Immature natural killer cell (primary cell): Measurements from ENCODE around the gene RBMS1. TPM values are rescaled to one million over a fixed set of nuclear protein-coding genes. Genes with fewer than 3 reads are reported as not detected.

Experiments
- DNase-seq, 3 donors: peaks; one replicate each; pipeline ENCODE4 v3.0.0; 2022; ENCODE audit warnings: mixed read lengths in 1 of 3
- H3K27ac Mint-ChIP-seq, 6 donors: one replicate each; pipeline ENCODE4 v1.8.0; 2020; ENCODE audit warnings: mixed read lengths in 6 of 6, mild to moderate bottlenecking in 5 of 6, inconsistent platforms in 4 of 6, moderate library complexity in 3 of 6
- H3K27me3 Mint-ChIP-seq, 3 donors: one replicate each; pipeline ENCODE4 v1.8.0; 2020 to 2021; ENCODE audit warnings: low read depth in 3 of 3, mild to moderate bottlenecking in 3 of 3, mixed read lengths in 3 of 3, moderate library complexity in 3 of 3, inconsistent platforms in 1 of 3
- H3K36me3 Mint-ChIP-seq, 3 donors: one replicate each; pipeline ENCODE4 v1.8.0; 2020; ENCODE audit warnings: mixed read lengths in 3 of 3, inconsistent platforms in 2 of 3, mild to moderate bottlenecking in 2 of 3
- H3K4me1 Mint-ChIP-seq, 2 donors: one replicate each; pipeline ENCODE4 v1.8.0; 2020; ENCODE audit warnings: inconsistent platforms in 2 of 2, mild to moderate bottlenecking in 2 of 2, mixed read lengths in 2 of 2, moderate library complexity in 1 of 2
- H3K4me3 Mint-ChIP-seq, 5 donors: one replicate each; pipeline ENCODE4 v1.8.0; 2020; ENCODE audit warnings: mild to moderate bottlenecking in 5 of 5, mixed read lengths in 5 of 5, inconsistent platforms in 3 of 5, moderate library complexity in 3 of 5
- H3K9me3 Mint-ChIP-seq, 6 donors: one replicate each; pipeline ENCODE4 v1.8.0; 2020; ENCODE audit warnings: mild to moderate bottlenecking in 6 of 6, mixed read lengths in 6 of 6, inconsistent platforms in 4 of 6, moderate library complexity in 3 of 6
- polyA plus RNA-seq, 3 donors: library from polyadenylated mRNA; unstranded; fragments of 300-500 nt; fragmentation: Illumina TruSeq; gene quantifications; one replicate each; pipeline ENCODE4 v1.2.3, GENCODE V29; 2021

The RBMS1 gene
- polyA plus RNA-seq, 3 donors from 2014 or later = 80.0 to 172 (median 81.9) TPM

GRCh38 chr2:160402997-160403979, 90.3 kb downstream of the RBMS1 start:
- no peaks in the 10 kb centered on the region for H3K36me3 Mint-ChIP-seq

GRCh38 chr2:160402501-160402900, 91.1 kb downstream of the RBMS1 start:
- Mint-ChIP-seq H3K9me3 (no peaks in the 10 kb centered on the region), H3K27ac (peak overlapping the region; percentile 77 to 98 (median 90)), H3K36me3 (no peaks in the 10 kb centered on the region), H3K4me1 (peaks cover 0 to 60% of the 10 kb centered on the region in 2 donors), H3K4me3 (peak overlapping the region in 3 of 5 donors; percentile 97 to 100 (median 97)), H3K27me3 (peaks cover 4 to 10% (median 9%) of the 10 kb centered on the region in 3 donors)
- no peak for DNase-seq

More at GRCh38 chr2:160402997-160403979, 90.3 kb downstream of the RBMS1 start:
- Mint-ChIP-seq H3K9me3 (no peaks in the 10 kb centered on the region), H3K27me3 (peaks cover 6 to 14% (median 13%) of the 10 kb centered on the region in 3 donors), H3K4me3 (peak overlapping the region; percentile 93 to 100 (median 97)), H3K4me1 (peaks cover 4 to 63% of the 10 kb centered on the region in 2 donors), H3K27ac (peak overlapping the region; percentile 77 to 98 (median 90))
- no peak for DNase-seq

- H3K27ac Mint-ChIP-seq = peak overlapping the region; percentile 73 to 98 (median 84)
- H3K4me1 Mint-ChIP-seq = peaks cover 0 to 59% of the 10 kb centered on the region in 2 donors
- H3K9me3 Mint-ChIP-seq = no peaks in the 10 kb centered on the region
- H3K4me3 Mint-ChIP-seq = peak overlapping the region; percentile 20 to 63 (median 29)
- H3K27me3 Mint-ChIP-seq = peaks cover 3 to 9% (median 8%) of the 10 kb centered on the region in 3 donors
- no peak for DNase-seq
- H3K36me3 Mint-ChIP-seq = no peaks in the 10 kb centered on the region
Observed at GRCh38 chr2:160401895-160402294, 91.7 kb downstream of the RBMS1 start.

- Mint-ChIP-seq H3K27ac (no peak overlapping the region), H3K4me3 (peak overlapping the region in 1 of 5 donors; percentile 43)
Observed at GRCh38 chr2:160399880-160400279, 93.7 kb downstream of the RBMS1 start.

GRCh38 chr2:160397530-160397865, 96.1 kb downstream of the RBMS1 start:
- no peak for DNase-seq
- no peaks in the 10 kb centered on the region for H3K36me3 Mint-ChIP-seq
- no peak overlapping the region for H3K4me3 Mint-ChIP-seq
- peaks cover 0 to 43% of the 10 kb centered on the region in 2 donors for H3K4me1 Mint-ChIP-seq
- H3K9me3 Mint-ChIP-seq = no peaks in the 10 kb centered on the region
- no peaks in the 10 kb centered on the region for H3K27me3 Mint-ChIP-seq
- H3K27ac Mint-ChIP-seq = no peak overlapping the region

More at GRCh38 chr2:160399880-160400279, 93.7 kb downstream of the RBMS1 start:
- Mint-ChIP-seq H3K27me3 (no peaks in the 10 kb centered on the region), H3K36me3 (no peaks in the 10 kb centered on the region), H3K9me3 (no peaks in the 10 kb centered on the region), H3K4me1 (peaks cover 0 to 44% of the 10 kb centered on the region in 2 donors)
- no peak for DNase-seq

GRCh38 chr2:160394153-160394552, 99.5 kb downstream of the RBMS1 start:
- peaks cover 0 to 3% (median 0%) of the 10 kb centered on the region in 3 donors for H3K36me3 Mint-ChIP-seq
- H3K27me3 Mint-ChIP-seq = no peaks in the 10 kb centered on the region
- peaks cover 0 to 59% of the 10 kb centered on the region in 2 donors for H3K4me1 Mint-ChIP-seq
- no peaks in the 10 kb centered on the region for H3K9me3 Mint-ChIP-seq
- H3K4me3 Mint-ChIP-seq = peak overlapping the region; percentile 57 to 82 (median 77)
- DNase-seq = peak; percentile 71 to 75 (median 73)
- peak overlapping the region; percentile 75 to 93 (median 90) for H3K27ac Mint-ChIP-seq

GRCh38 chr2:160392201-160392600, 101.4 kb downstream of the RBMS1 start:
- Mint-ChIP-seq H3K27me3 (peaks cover 0 to 1% (median 0%) of the 10 kb centered on the region in 3 donors), H3K36me3 (peaks cover 0 to 3% (median 0%) of the 10 kb centered on the region in 3 donors), H3K9me3 (no peaks in the 10 kb centered on the region), H3K27ac (peak overlapping the region; percentile 59 to 93 (median 74)), H3K4me1 (peaks cover 0 to 79% of the 10 kb centered on the region in 2 donors), H3K4me3 (peak overlapping the region; percentile 27 to 82 (median 66))
- no peak for DNase-seq

GRCh38 chr2:160390544-160391455, 102.8 kb downstream of the RBMS1 start:
- Mint-ChIP-seq H3K36me3 (peaks cover 0 to 3% (median 0%) of the 10 kb centered on the region in 3 donors), H3K4me1 (peaks cover under 1 to 92% of the 10 kb centered on the region in 2 donors), H3K4me3 (peak overlapping the region; percentile 47 to 84 (median 66)), H3K27me3 (peaks cover 0 to 1% (median 0%) of the 10 kb centered on the region in 3 donors), H3K9me3 (no peaks in the 10 kb centered on the region), H3K27ac (peak overlapping the region; percentile 72 to 87 (median 79))
- DNase-seq = no peak

- H3K36me3 Mint-ChIP-seq = peaks cover 0 to 3% (median 0%) of the 10 kb centered on the region in 3 donors
- peak overlapping the region; percentile 31 to 87 (median 76) for H3K27ac Mint-ChIP-seq
- H3K4me3 Mint-ChIP-seq = peak overlapping the region; percentile 47 to 84 (median 66)
- H3K4me1 Mint-ChIP-seq = peaks cover 10 to 96% of the 10 kb centered on the region in 2 donors
- H3K9me3 Mint-ChIP-seq = no peaks in the 10 kb centered on the region
- peaks cover 0 to 1% (median 0%) of the 10 kb centered on the region in 3 donors for H3K27me3 Mint-ChIP-seq
- no peak for DNase-seq
Observed at GRCh38 chr2:160389875-160390274, 103.7 kb downstream of the RBMS1 start.

GRCh38 chr2:160388464-160389263, 104.9 kb downstream of the RBMS1 start:
- Mint-ChIP-seq H3K4me1 (peaks cover 22 to 96% of the 10 kb centered on the region in 2 donors), H3K27me3 (peaks cover 0 to 1% (median 0%) of the 10 kb centered on the region in 3 donors), H3K36me3 (peaks cover 0 to 3% (median 0%) of the 10 kb centered on the region in 3 donors), H3K27ac (peak overlapping the region; percentile 75 to 94 (median 90)), H3K9me3 (no peaks in the 10 kb centered on the region), H3K4me3 (peak overlapping the region; percentile 78 to 83 (median 83))
- DNase-seq = peak; percentile 36 to 45 (median 44)

- Mint-ChIP-seq H3K4me3 (peak overlapping the region; percentile 78 to 83 (median 83)), H3K36me3 (peaks cover 0 to 3% (median 0%) of the 10 kb centered on the region in 3 donors), H3K27ac (peak overlapping the region; percentile 75 to 94 (median 90)), H3K4me1 (peaks cover 31 to 95% of the 10 kb centered on the region in 2 donors), H3K9me3 (no peaks in the 10 kb centered on the region), H3K27me3 (peaks cover 0 to 1% (median 0%) of the 10 kb centered on the region in 3 donors)
- no peak for DNase-seq
Observed at GRCh38 chr2:160387558-160388262, 105.9 kb downstream of the RBMS1 start.

- DNase-seq = no peak
- peak overlapping the region; percentile 75 to 93 (median 87) for H3K27ac Mint-ChIP-seq
- peaks cover 0 to 1% (median 0%) of the 10 kb centered on the region in 3 donors for H3K27me3 Mint-ChIP-seq
- no peaks in the 10 kb centered on the region for H3K36me3 Mint-ChIP-seq
- no peaks in the 10 kb centered on the region for H3K9me3 Mint-ChIP-seq
- peaks cover 61 to 94% of the 10 kb centered on the region in 2 donors for H3K4me1 Mint-ChIP-seq
- peak overlapping the region; percentile 2 to 64 (median 55) for H3K4me3 Mint-ChIP-seq
Observed at GRCh38 chr2:160384791-160385190, 108.8 kb downstream of the RBMS1 start.
